Natural killer cell (primary cell): ENCODE data around the gene PTPN6. TPM values are rescaled to one million over a fixed set of nuclear protein-coding genes. Genes with fewer than 3 reads are reported as not detected.

Experiments
- ATAC-seq, 3 donors: fragments of 150-1000 bp in 2 of 3; fragments of 200-7000 bp in 1 of 3; cut with Tn5 transposase; 1 replicate in 1 of 3; 2 replicates in 2 of 3; pipeline ENCODE4 v1.10.0; 2021; ENCODE audit warnings: mild to moderate bottlenecking in 2 of 3, moderate library complexity in 2 of 3
- DNase-seq, 2 donors: peaks; one replicate each; pipeline versions ENCODE4 v3.0.0 to v3.0.0-alpha.2; 2013 to 2021; ENCODE audit warnings: mixed read lengths in 1 of 2
- H3K27ac ChIP-seq: one replicate; pipeline ENCODE4 v1.5.1; 2013; ENCODE audit warnings: mild to moderate bottlenecking, low read length
- H3K27me3 ChIP-seq: one replicate; pipeline ENCODE4 v1.6.1; 2013; ENCODE audit warnings: low read length; ENCODE audit not compliant: control insufficient read depth, insufficient read depth
- H3K36me3 ChIP-seq: one replicate; pipeline ENCODE4 v1.6.1; 2013; ENCODE audit warnings: low read length; ENCODE audit not compliant: control insufficient read depth, insufficient read depth
- H3K4me1 ChIP-seq: one replicate; pipeline ENCODE4 v1.6.1; 2013; ENCODE audit warnings: low read length; ENCODE audit not compliant: control insufficient read depth, insufficient read depth
- H3K4me3 ChIP-seq: one replicate; pipeline ENCODE4 v1.5.1; 2013; ENCODE audit warnings: low read length
- H3K9me3 ChIP-seq: one replicate; pipeline ENCODE4 v1.6.1; 2013; ENCODE audit warnings: low read length; ENCODE audit not compliant: control insufficient read depth, insufficient read depth
- H3K27ac Mint-ChIP-seq, 2 donors: one replicate each; pipeline ENCODE4 v1.8.0; 2022; ENCODE audit warnings: mild to moderate bottlenecking in 2 of 2, mixed read lengths in 2 of 2, moderate library complexity in 1 of 2
- H3K27me3 Mint-ChIP-seq, 2 donors: one replicate each; pipeline ENCODE4 v1.8.0; 2022; ENCODE audit warnings: low read depth in 2 of 2, mixed read lengths in 2 of 2
- H3K36me3 Mint-ChIP-seq: one replicate; pipeline ENCODE4 v1.8.0; 2022; ENCODE audit warnings: mixed read lengths
- H3K4me1 Mint-ChIP-seq, 2 donors: one replicate each; pipeline ENCODE4 v1.8.0; 2022; ENCODE audit warnings: mixed read lengths in 2 of 2
- H3K4me3 Mint-ChIP-seq: one replicate; pipeline ENCODE4 v1.8.0; 2022; ENCODE audit warnings: mild to moderate bottlenecking, moderate library complexity, mixed read lengths
- H3K9me3 Mint-ChIP-seq, 2 donors: one replicate each; pipeline ENCODE4 v1.8.0; 2022; ENCODE audit warnings: mixed read lengths in 2 of 2
- WGBS: methylation state at CpG from one replicate; pipeline ENCODE4 v1.1.7; 2013; ENCODE audit warnings: missing lambda C conversion rate; ENCODE audit not compliant: insufficient coverage; 5-methylcytosine and 5-hydroxymethylcytosine counted together
- intact Hi-C: fragments of 100-400 bp; cut with micrococcal nuclease; formaldehyde crosslinking; loops from one replicate; pipeline ENCODE4 v1.14.2; 2022
- total RNA-seq, 4 donors: library from RNA; stranded (reverse); fragments of 120-200 nt in 1 of 4; gene quantifications; one replicate each; pipeline versions ENCODE4 v1.2.3 to v1.2.4, GENCODE V29; 2013 to 2022
- TF ChIP-seq, protein P1 (sequence below): fragments of 200-600 bp; IDR thresholded peaks from one replicate; pipeline ENCODE4 v1.8.0; 2022; ENCODE audit warnings: antibody characterized with exemption

PTPN6 gene
- total RNA-seq, 3 donors from 2014 or later (not counting 1 experiment from before 2014, with no cell fraction given) = 279 to 357 (median 312) TPM

DNA sequence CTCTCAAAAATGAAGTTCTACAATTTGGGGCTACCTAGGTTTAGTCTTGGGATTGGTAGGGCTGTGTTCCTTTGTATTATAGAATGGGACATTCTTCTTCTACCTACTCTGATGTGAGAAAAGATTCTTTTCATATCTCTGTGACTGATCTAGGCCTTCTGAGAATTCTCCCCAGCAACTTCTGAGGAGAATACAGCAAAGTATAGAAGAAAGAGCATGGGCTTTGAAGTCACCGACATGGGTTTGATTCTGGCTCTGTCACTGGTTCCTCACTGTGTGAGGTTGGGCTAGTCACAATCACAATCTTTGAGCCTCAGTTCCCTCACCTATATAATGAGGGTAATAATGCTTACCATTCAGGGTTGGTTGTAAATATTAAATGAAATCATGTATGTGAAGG is 18.4 kb upstream of the PTPN6 start:
- no peak overlapping the region for H3K4me3 Mint-ChIP-seq
- no peak for ATAC-seq
- no peaks in the 10 kb centered on the region for H3K36me3 Mint-ChIP-seq

DNA sequence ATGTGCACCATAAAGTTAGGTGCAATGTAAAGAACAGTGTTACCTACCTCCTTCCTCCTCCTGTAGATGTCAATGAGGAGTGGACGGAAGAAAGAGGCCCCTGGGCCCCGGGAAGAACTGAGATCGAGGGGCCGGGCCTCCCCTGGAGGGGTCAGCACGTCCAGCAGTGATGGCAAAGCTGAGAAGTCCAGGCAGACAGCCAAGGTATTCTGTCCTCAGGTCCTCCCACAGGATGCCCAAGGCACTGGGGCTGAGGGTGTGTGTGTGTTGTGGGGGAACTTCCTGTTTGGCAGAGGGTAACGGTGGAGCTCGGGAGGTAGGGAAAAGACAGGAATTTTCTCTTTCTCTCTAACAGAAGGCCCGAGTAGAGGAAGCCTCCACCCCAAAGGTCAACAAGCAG is 17.0 kb upstream of the PTPN6 start:
- peak overlapping the region; percentile 28 for H3K4me3 Mint-ChIP-seq
- intact Hi-C loops = no loop called here

More for the DNA sequence above, 18.4 kb upstream of the PTPN6 start:
- DNase-seq = peak in 1 of 2 donors; percentile 47
- no peak overlapping the region for H3K27ac ChIP-seq
- TF ChIP-seq, protein P1, sequence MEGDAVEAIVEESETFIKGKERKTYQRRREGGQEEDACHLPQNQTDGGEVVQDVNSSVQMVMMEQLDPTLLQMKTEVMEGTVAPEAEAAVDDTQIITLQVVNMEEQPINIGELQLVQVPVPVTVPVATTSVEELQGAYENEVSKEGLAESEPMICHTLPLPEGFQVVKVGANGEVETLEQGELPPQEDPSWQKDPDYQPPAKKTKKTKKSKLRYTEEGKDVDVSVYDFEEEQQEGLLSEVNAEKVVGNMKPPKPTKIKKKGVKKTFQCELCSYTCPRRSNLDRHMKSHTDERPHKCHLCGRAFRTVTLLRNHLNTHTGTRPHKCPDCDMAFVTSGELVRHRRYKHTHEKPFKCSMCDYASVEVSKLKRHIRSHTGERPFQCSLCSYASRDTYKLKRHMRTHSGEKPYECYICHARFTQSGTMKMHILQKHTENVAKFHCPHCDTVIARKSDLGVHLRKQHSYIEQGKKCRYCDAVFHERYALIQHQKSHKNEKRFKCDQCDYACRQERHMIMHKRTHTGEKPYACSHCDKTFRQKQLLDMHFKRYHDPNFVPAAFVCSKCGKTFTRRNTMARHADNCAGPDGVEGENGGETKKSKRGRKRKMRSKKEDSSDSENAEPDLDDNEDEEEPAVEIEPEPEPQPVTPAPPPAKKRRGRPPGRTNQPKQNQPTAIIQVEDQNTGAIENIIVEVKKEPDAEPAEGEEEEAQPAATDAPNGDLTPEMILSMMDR = no peak
- no peaks in the 10 kb centered on the region for H3K9me3 Mint-ChIP-seq
- H3K4me1 ChIP-seq = peaks cover 31% of the 10 kb centered on the region
- H3K36me3 ChIP-seq = peaks cover 4% of the 10 kb centered on the region
- intact Hi-C loops = no loop called here
- H3K9me3 ChIP-seq = no peaks in the 10 kb centered on the region
- H3K27me3 ChIP-seq = no peaks in the 10 kb centered on the region
- no peaks in the 10 kb centered on the region for H3K27me3 Mint-ChIP-seq
- no CpG with 5 or more reads among the region's 1 CpG for WGBS
- no peak overlapping the region for H3K4me3 ChIP-seq
- H3K27ac Mint-ChIP-seq = peak overlapping the region in 1 of 2 donors; percentile 72
- peaks cover 25 to 33% of the 10 kb centered on the region in 2 donors for H3K4me1 Mint-ChIP-seq

DNA sequence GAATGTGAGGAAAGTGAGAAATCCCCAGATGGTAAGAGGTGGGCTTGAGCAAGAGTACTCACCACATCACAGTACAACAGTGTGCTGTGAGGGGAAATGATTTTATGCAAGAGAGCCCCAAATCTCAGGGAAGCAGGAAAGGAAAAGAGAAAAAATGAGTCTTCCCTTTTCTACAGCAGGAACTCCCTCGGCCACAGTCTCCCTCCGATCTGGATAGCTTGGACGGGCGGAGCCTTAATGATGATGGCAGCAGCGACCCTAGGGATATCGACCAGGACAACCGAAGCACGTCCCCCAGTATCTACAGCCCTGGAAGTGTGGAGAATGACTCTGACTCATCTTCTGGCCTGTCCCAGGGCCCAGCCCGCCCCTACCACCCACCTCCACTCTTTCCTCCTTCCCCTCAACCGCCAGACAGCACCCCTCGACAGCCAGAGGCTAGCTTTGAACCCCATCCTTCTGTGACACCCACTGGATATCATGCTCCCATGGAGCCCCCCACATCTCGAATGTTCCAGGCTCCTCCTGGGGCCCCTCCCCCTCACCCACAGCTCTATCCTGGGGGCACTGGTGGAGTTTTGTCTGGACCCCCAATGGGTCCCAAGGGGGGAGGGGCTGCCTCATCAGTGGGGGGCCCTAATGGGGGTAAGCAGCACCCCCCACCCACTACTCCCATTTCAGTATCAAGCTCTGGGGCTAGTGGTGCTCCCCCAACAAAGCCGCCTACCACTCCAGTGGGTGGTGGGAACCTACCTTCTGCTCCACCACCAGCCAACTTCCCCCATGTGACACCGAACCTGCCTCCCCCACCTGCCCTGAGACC is 15.6 kb upstream of the PTPN6 start:
- Histone ChIP-seq H3K27ac (no peak overlapping the region), H3K4me3 (no peak overlapping the region), H3K36me3 (peaks cover 4% of the 10 kb centered on the region), H3K9me3 (no peaks in the 10 kb centered on the region), H3K27me3 (no peaks in the 10 kb centered on the region), H3K4me1 (peaks cover 27% of the 10 kb centered on the region)
- no peaks in the 10 kb centered on the region for H3K36me3 Mint-ChIP-seq
- WGBS = 89% methylated on average over 14 of the region's 14 CpGs
- peaks cover 11 to 32% of the 10 kb centered on the region in 2 donors for H3K4me1 Mint-ChIP-seq
- no peaks in the 10 kb centered on the region for H3K27me3 Mint-ChIP-seq
- H3K9me3 Mint-ChIP-seq = no peaks in the 10 kb centered on the region
- H3K4me3 Mint-ChIP-seq = peak overlapping the region; percentile 33
- no peak for DNase-seq
- no peak for ATAC-seq
- intact Hi-C loops = no loop called here
- H3K27ac Mint-ChIP-seq = peak overlapping the region; percentile 50 to 90
- TF ChIP-seq, protein P1 = no peak

More for the DNA sequence above, 17.0 kb upstream of the PTPN6 start:
- Mint-ChIP-seq H3K4me1 (peaks cover 23 to 34% of the 10 kb centered on the region in 2 donors), H3K27me3 (no peaks in the 10 kb centered on the region), H3K9me3 (no peaks in the 10 kb centered on the region), H3K36me3 (no peaks in the 10 kb centered on the region), H3K27ac (peak overlapping the region; percentile 50 to 90)
- no peaks in the 10 kb centered on the region for H3K9me3 ChIP-seq
- peaks cover 31% of the 10 kb centered on the region for H3K4me1 ChIP-seq
- TF ChIP-seq, protein P1 = no peak
- no peak overlapping the region for H3K27ac ChIP-seq
- no peaks in the 10 kb centered on the region for H3K27me3 ChIP-seq
- H3K4me3 ChIP-seq = no peak overlapping the region
- 87% methylated on average over 5 of the region's 8 CpGs for WGBS
- ATAC-seq = no peak
- DNase-seq = no peak
- H3K36me3 ChIP-seq = peaks cover 4% of the 10 kb centered on the region
